Cardiac fibroblast (primary cell): ENCODE data around the gene KRTAP19-8.

Experiments used
- DNase-seq, 2 donors: peaks; one replicate each; pipeline versions ENCODE4 v3.0.0 to v3.0.0-alpha.2; 2010; ENCODE audit warnings: low read depth in 2 of 2
- H3K4me3 ChIP-seq, 2 donors: replicated peaks in 1 of 2; 1 replicate in 1 of 2; 2 replicates in 1 of 2; pipeline ENCODE4 v1.5.1; 2011; ENCODE audit warnings: low read depth in 2 of 2, low read length in 2 of 2, mild to moderate bottlenecking in 2 of 2, moderate library complexity in 1 of 2
- TF ChIP-seq, protein P1 (sequence below): IDR thresholded peaks from one replicate; pipeline ENCODE4 v1.5.1; 2011; ENCODE audit warnings: low read depth, mild to moderate bottlenecking, low read length, inconsistent platforms

KRTAP19-8 gene, protein sequence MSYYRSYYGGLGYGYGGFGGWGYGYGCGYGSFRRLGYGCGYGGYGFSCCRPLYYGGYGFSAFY

DNA sequence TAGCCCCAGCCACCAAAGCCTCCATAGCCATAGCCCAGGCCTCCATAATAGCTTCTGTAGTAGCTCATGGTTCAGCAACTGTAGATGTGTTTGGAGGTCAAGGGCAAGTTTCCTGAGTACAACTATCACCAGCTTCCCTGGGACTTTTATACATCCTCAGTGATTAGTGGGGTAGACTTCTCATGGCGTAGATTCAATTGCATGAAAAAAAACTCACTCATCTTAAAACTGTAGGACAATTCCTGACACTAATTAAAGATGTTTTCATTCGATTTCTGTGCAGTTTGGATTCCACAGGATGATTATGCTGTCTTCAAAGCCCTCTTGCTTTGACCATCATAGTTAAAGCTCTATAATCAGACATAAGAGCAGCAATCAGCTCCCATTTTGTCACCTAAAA is at the start of gene KRTAP19-8:
Gene KRTAP19-8, minus strand, starts transcription at position 101 of the 400 bp plus-strand sequence. Its CDS starts 33 bp downstream, at position 68.
- TF ChIP-seq, protein P1, sequence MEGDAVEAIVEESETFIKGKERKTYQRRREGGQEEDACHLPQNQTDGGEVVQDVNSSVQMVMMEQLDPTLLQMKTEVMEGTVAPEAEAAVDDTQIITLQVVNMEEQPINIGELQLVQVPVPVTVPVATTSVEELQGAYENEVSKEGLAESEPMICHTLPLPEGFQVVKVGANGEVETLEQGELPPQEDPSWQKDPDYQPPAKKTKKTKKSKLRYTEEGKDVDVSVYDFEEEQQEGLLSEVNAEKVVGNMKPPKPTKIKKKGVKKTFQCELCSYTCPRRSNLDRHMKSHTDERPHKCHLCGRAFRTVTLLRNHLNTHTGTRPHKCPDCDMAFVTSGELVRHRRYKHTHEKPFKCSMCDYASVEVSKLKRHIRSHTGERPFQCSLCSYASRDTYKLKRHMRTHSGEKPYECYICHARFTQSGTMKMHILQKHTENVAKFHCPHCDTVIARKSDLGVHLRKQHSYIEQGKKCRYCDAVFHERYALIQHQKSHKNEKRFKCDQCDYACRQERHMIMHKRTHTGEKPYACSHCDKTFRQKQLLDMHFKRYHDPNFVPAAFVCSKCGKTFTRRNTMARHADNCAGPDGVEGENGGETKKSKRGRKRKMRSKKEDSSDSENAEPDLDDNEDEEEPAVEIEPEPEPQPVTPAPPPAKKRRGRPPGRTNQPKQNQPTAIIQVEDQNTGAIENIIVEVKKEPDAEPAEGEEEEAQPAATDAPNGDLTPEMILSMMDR, result no peak
- no peak for DNase-seq
- H3K4me3 ChIP-seq, result no peak within 1 kb of the TSS

DNA sequence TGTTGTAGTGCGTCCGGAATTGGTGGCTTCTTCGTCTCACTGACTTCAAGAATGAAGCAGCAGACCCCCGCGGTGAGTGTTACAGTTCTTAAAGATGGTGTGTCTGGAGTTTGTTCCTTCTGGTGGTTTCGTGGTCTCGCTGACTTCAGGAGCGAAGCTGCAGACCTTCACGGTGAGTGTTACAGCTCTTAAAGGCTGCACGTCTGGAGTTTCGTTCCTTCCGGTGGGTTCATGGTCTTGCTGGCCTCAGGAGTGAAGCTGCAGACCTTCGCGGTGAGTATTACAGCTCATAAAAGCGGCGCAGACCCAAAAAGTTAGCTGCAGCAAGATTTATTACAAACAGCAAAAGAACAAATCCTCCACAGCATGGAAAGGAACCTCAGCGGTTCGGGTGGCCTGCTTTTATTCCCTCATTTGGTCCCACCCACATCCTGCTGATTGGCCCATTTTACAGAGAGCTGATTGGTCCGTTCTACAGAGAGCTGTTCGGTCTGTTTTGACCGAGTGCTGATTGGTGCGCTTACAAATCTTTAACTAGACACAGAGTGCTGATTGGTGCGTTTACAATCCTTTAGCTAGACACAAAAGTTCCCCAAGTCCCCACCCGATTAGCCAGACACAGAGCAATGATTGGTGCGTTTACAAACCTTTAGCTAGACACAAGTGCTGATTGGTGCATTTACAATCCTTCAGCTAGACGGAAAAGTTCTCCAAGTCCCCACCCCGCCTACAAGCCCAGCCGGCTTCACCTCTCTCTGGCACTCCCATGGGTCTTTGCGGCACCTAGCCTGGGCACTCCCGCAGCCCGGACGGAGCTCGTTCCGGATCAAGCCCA is 49.6 kb upstream of the KRTAP19-8 start:
- TF ChIP-seq, protein P1, result no peak
- H3K4me3 ChIP-seq, result no peak overlapping the region
- DNase-seq, result no peak

DNA sequence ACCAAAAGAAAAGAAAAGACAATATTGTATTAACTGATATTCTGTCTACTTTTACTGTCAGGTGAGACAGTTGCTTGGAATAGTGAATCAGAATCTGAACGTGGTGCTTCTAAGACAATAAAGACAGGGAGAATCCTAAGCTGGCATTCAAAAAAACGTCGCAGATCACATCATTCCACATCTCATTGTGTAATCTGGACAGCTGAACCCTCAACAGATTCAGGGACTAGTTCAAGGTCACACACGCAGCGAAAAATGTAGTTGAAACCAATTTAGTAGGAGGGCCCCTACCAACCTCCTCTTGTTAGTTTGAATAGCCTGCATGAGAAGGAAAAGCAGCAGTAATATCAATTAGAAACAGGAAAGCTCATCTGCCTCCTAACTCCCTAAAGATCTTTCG is 46.4 kb upstream of the KRTAP19-8 start:
- TF ChIP-seq, protein P1, result no peak
- H3K4me3 ChIP-seq, result no peak overlapping the region
- no peak for DNase-seq

DNA sequence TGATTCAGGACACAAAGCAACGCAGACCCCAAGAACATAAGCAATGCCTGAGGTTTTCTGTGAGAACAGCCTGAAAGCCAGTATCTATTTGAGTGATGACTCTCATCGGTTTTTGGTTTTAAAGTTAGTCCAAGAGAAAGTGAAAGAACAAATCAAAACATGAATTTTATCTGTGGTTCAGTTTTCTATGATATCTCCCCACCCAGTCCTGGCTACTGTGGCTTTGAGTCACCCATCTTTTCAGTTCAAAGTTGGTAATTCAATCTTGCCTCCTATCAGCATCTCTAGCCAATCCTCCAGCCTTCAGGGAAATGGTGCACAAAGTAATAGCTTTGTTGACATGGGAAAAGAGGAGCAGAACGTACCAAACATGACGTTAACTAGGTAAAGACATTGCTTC is 40.5 kb upstream of the KRTAP19-8 start:
- DNase-seq, result peak in 1 of 2 donors; percentile 5
- TF ChIP-seq, protein P1, result no peak
- H3K4me3 ChIP-seq, result no peak overlapping the region

DNA sequence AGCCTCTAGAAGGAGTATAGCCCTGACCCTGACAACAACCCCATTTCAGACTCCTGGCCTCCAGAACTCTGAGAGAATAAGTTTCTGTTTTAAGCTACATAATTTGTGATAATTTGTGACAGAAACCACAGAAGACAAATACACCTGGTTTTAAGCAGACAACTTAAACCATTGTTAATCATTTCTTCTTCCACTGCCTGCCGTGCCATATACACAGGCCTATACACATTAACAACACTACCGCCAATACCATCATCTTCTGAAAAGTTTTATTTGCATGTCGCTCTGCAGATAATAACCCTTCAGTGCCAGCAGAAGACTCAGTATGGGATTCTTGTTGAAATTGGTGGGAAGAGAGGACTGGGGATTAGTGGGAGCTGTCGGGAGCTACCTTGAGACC is 39.9 kb upstream of the KRTAP19-8 start:
- DNase-seq, result no peak
- TF ChIP-seq, protein P1, result no peak

DNA sequence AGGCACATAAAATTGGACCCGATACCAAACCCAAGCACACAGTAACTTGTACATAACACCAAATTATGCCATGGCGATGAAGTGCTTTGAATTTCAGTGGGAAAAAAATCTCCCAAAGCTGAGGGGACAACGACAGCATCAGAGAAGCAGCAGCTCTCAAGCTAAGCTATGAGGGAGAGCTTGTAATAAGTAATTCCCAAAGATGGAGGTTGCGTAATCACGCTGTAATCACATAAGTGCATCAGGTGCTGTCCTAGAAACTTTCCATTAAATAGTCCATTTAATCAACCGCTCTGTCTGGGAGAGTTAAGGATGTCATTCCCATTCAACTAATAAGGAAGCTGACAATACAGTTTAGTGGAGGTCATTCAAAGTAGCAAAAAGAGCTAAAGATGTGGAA is 37.6 kb upstream of the KRTAP19-8 start:
- DNase-seq, result no peak
- H3K4me3 ChIP-seq, result no peak overlapping the region
- TF ChIP-seq, protein P1, result no peak

More for the DNA sequence above, 39.9 kb upstream of the KRTAP19-8 start:
- H3K4me3 ChIP-seq, result no peak overlapping the region
